ENCODE results near the gene MAPRE2.

GRCh38 chr18:35061336-35061735 lies 20.1 kb downstream of the MAPRE2 start:
- TF ChIP-seq GATA3 (IDR thresholded peaks at IDR 0.05; ENCODE audit: low read depth, low read length): no peak
- TF ChIP-seq GATA2 (IDR thresholded peaks at IDR 0.05; ENCODE audit: low read depth, low read length): no peak
